B cell (primary cell): ENCODE measurements around the gene MAPRE2. TPM values are rescaled to one million over a fixed set of nuclear protein-coding genes. Genes with fewer than 3 reads are reported as not detected.
A peak's percentile ranks its signal among the peaks of the same experiment; 100 is the strongest.

Experiments used
- ATAC-seq: fragments of 200-7000 bp; cut with Tn5 transposase; one replicate; pipeline ENCODE4 v1.10.0; 2021; ENCODE audit warnings: low read depth, mild to moderate bottlenecking, moderate number of reproducible peaks, moderate library complexity
- CTCF ChIA-PET: fragments of 350-600 bp; sonication (Branson Sonifier 250); formaldehyde crosslinking; loops from one replicate; lab custom pipeline; 2021; ENCODE audit warnings: antibody characterized with exemption, inconsistent platforms; lab: Charles Lee
- POLR2A ChIA-PET: fragments of 350-600 bp; sonication (Branson Sonifier 250); formaldehyde crosslinking; loops from one replicate; lab custom pipeline; 2021; ENCODE audit warnings: antibody characterized with exemption; lab: Charles Lee
- DNase-seq: peaks from one replicate; pipeline ENCODE4 v3.0.0; 2013
- H2AFZ ChIP-seq: 2 replicates; pipeline ENCODE4 v1.6.1; 2012; ENCODE audit warnings: mild to moderate bottlenecking, low read depth, low read length; ENCODE audit not compliant: insufficient read depth, poor library complexity, severe bottlenecking
- H3K27ac ChIP-seq, 2 donors: 1 replicate in 1 of 2; 2 replicates in 1 of 2; pipeline ENCODE4 v1.5.1; 2012 to 2013; ENCODE audit warnings: low read length in 2 of 2, mild to moderate bottlenecking in 2 of 2, moderate library complexity in 1 of 2
- H3K27me3 ChIP-seq, 4 experiments: fragments of 200-600 bp in 1 of 4; sonication (generic) in 1 of 4; replicated peaks in 1 of 4; 1 replicate in 2 of 4; 2 replicates in 2 of 4; pipeline versions ENCODE4 v1.6.1 to v1.7.0; 2013 to 2016; ENCODE audit warnings: low read length in 3 of 4, mild to moderate bottlenecking in 2 of 4, mixed read lengths in 1 of 4, moderate library complexity in 1 of 4; ENCODE audit not compliant: insufficient read depth in 4 of 4, control insufficient read depth in 3 of 4; ENCODE audit errors: control extremely low read depth in 1 of 4
- H3K36me3 ChIP-seq, 2 experiments: replicated peaks in 1 of 2; 1 replicate in 1 of 2; 2 replicates in 1 of 2; pipeline versions ENCODE4 v1.6.1 to v1.7.1; 2013; ENCODE audit warnings: low read length in 1 of 2; ENCODE audit not compliant: insufficient read depth in 2 of 2, control insufficient read depth in 1 of 2; ENCODE audit errors: control extremely low read depth in 1 of 2, extremely low read depth in 1 of 2
- H3K4me1 ChIP-seq, 2 donors: fragments of 200-600 bp in 1 of 2; sonication (generic) in 1 of 2; 1 replicate in 1 of 2; 2 replicates in 1 of 2; pipeline versions ENCODE4 v1.5.1 to v1.6.1; 2013 to 2017; ENCODE audit warnings: low read length in 2 of 2; ENCODE audit not compliant: control insufficient read depth in 2 of 2, insufficient read depth in 2 of 2
- H3K4me2 ChIP-seq: replicated peaks from 2 replicates; pipeline ENCODE3; 2012; ENCODE audit warnings: mild to moderate bottlenecking, low read depth, low read length; ENCODE audit not compliant: poor library complexity, severe bottlenecking
- H3K4me3 ChIP-seq, 5 experiments: fragments of 200-600 bp in 1 of 5; sonication (generic) in 1 of 5; 1 replicate in 3 of 5; 2 replicates in 2 of 5; pipeline versions ENCODE4 v1.5.1 to v1.7.0; 2011 to 2016; ENCODE audit warnings: low read length in 4 of 5, mild to moderate bottlenecking in 4 of 5, low read depth in 2 of 5, control low read depth in 1 of 5, moderate library complexity in 1 of 5; ENCODE audit not compliant: insufficient read depth in 1 of 5; ENCODE audit errors: control extremely low read depth in 1 of 5, extremely low read depth in 1 of 5
- H3K79me2 ChIP-seq: fragments of 200-600 bp; sonication (generic); one replicate; pipeline ENCODE4 v1.6.0; 2016; ENCODE audit warnings: low read length; ENCODE audit not compliant: control insufficient read depth, insufficient read depth
- H3K9ac ChIP-seq: fragments of 200-600 bp; sonication (generic); 2 replicates; pipeline ENCODE4 v1.6.1; 2017; ENCODE audit warnings: mild to moderate bottlenecking, low read length, moderate library complexity
- H3K9me3 ChIP-seq, 3 donors: one replicate each; pipeline versions ENCODE4 v1.6.1 to v1.7.1; 2013; ENCODE audit warnings: low read length in 2 of 3; ENCODE audit not compliant: control insufficient read depth in 2 of 3, insufficient read depth in 1 of 3; ENCODE audit errors: control extremely low read depth in 1 of 3
- H4K20me1 ChIP-seq: 2 replicates; pipeline ENCODE4 v1.6.0; 2012; ENCODE audit warnings: mild to moderate bottlenecking, low read length; ENCODE audit not compliant: insufficient read depth, control insufficient read depth, poor library complexity, severe bottlenecking
- H3K27ac Mint-ChIP-seq: one replicate; pipeline ENCODE4 v1.8.0; 2021; ENCODE audit warnings: mixed read lengths
- H3K27me3 Mint-ChIP-seq: one replicate; pipeline ENCODE4 v1.8.0; 2021; ENCODE audit warnings: mixed read lengths
- H3K4me1 Mint-ChIP-seq: one replicate; pipeline ENCODE4 v1.8.0; 2021; ENCODE audit warnings: mixed read lengths
- H3K4me3 Mint-ChIP-seq: one replicate; pipeline ENCODE4 v1.8.0; 2021; ENCODE audit warnings: mixed read lengths
- H3K9me3 Mint-ChIP-seq: one replicate; pipeline ENCODE4 v1.8.0; 2022; ENCODE audit warnings: mixed read lengths; ENCODE audit not compliant: insufficient read depth
- EZH2 ChIP-seq: IDR thresholded peaks from 2 replicates; pipeline ENCODE4 v1.6.1; 2012; ENCODE audit warnings: borderline replicate concordance, low read depth, mild to moderate bottlenecking, moderate library complexity, low read length; ENCODE audit not compliant: insufficient read depth, poor library complexity, severe bottlenecking
- WGBS: methylation state at CpG from one replicate; pipeline ENCODE4 v1.1.5; 2013; ENCODE audit warnings: missing lambda C conversion rate; ENCODE audit not compliant: insufficient coverage; 5-methylcytosine and 5-hydroxymethylcytosine counted together
- intact Hi-C: fragments of 100-400 bp; cut with micrococcal nuclease; formaldehyde crosslinking; loops from one replicate; pipeline ENCODE4 v1.10.0; 2022
- polyA plus RNA-seq: library from polyadenylated mRNA; depleted of rRNA; stranded (reverse); fragments of >200 nt; gene quantifications from 2 replicates; pipeline ENCODE4 v1.2.3, GENCODE V29; 2012
- total RNA-seq, 2 donors: library from RNA; stranded (reverse); fragments of 120-200 nt in 1 of 2; gene quantifications; 1 replicate in 1 of 2; 2 replicates in 1 of 2; pipeline versions ENCODE4 v1.2.3 to v1.2.4, GENCODE V29; 2013 to 2022
- TF ChIP-seq, protein P1 (sequence below): fragments of 200-600 bp; IDR thresholded peaks from one replicate; pipeline ENCODE4 v1.8.0; 2022; ENCODE audit warnings: antibody characterized with exemption, mild to moderate bottlenecking

The MAPRE2 gene
- total and polyA plus RNA-seq, 2 donors (not counting 1 experiment from before 2014, with no cell fraction given) = 36.7 to 63.3 TPM

DNA sequence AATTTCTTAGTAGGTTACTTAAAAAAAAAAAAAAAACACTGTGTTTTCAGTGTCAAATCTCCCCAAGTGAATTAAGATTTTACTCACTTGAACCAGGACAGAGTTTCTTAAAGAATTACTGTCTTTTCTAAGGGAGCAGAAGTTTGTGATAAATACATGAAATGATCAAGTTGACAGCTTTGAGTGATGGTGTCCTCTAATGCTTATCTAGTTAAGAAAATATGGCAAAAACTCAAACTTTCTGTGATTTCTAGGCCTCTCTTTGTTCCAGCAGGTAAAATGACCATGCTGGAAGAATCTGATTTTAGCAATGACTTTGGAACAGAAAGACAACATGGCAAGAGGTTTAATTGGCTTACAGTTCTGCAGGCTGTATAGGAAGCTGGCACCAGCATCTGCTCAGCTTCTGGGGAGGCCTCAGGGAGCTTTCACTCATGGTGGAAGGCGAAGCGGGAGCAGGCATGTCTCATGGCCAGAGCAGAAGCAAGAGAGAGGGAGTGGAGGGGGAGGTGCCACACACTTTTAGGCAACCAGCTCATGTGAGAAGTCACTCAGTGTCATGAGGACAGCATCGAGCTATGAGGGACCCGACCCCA lies 6.6 kb downstream of the MAPRE2 start:
- DNase-seq = no peak
- Histone ChIP-seq H2AFZ (no peak overlapping the region), H3K4me1 (peaks cover 73 to 78% of the 10 kb centered on the region in 2 donors), H3K27ac (peak overlapping the region in 1 of 2 donors; percentile 96), H3K79me2 (peaks cover 95% of the 10 kb centered on the region), H3K27me3 (no peaks in the 10 kb centered on the region), H3K4me3 (no peak overlapping the region), H3K9me3 (peaks cover 0 to 4% (median 0%) of the 10 kb centered on the region in 3 donors), H3K4me2 (no peak overlapping the region), H3K36me3 (no peaks in the 10 kb centered on the region), H4K20me1 (no peaks in the 10 kb centered on the region), H3K9ac (no peak overlapping the region)
- ChIA-PET CTCF (interaction anchor here (0.7 to 1.4 kb wide), 4 partner anchors 18 to 188 kb away, joined by 3 to 6 read pairs (median 3); no protein-coding TSS in a partner anchor), POLR2A (interaction anchor here (0.7 kb wide), 1 partner anchor 50 kb away, joined by 4 read pairs; no protein-coding TSS in a partner anchor)
- Mint-ChIP-seq H3K4me1 (peaks cover 87% of the 10 kb centered on the region), H3K9me3 (no peaks in the 10 kb centered on the region), H3K27ac (peak overlapping the region; percentile 79), H3K27me3 (no peaks in the 10 kb centered on the region), H3K4me3 (no peak overlapping the region)
- intact Hi-C loops = no loop called here
- WGBS = 100% methylated on average over 2 of the region's 4 CpGs
- ATAC-seq = no peak
- TF ChIP-seq EZH2 = no peak
- TF ChIP-seq, protein P1, sequence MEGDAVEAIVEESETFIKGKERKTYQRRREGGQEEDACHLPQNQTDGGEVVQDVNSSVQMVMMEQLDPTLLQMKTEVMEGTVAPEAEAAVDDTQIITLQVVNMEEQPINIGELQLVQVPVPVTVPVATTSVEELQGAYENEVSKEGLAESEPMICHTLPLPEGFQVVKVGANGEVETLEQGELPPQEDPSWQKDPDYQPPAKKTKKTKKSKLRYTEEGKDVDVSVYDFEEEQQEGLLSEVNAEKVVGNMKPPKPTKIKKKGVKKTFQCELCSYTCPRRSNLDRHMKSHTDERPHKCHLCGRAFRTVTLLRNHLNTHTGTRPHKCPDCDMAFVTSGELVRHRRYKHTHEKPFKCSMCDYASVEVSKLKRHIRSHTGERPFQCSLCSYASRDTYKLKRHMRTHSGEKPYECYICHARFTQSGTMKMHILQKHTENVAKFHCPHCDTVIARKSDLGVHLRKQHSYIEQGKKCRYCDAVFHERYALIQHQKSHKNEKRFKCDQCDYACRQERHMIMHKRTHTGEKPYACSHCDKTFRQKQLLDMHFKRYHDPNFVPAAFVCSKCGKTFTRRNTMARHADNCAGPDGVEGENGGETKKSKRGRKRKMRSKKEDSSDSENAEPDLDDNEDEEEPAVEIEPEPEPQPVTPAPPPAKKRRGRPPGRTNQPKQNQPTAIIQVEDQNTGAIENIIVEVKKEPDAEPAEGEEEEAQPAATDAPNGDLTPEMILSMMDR = no peak
